GM19324 (cell line): ENCODE measurements around the gene BRD1.
"Not testable (repeated sequence)": the region's sequence is repeated elsewhere in the genome, so short reads cannot be mapped to it uniquely, and the experiment has no call there.

ENCODE experiments used
- ATAC-seq: cut with Tn5 transposase; IDR thresholded peaks from one replicate; pipeline ENCODE4 v1.9.1; 2021; ENCODE audit warnings: mild to moderate bottlenecking, moderate library complexity; ENCODE audit not compliant: unreplicated experiment, low FRiP score

The BRD1 gene

GRCh38 chr22:49785841-49786471 lies 41.7 kb downstream of the BRD1 start:
- no peak for ATAC-seq

- ATAC-seq, result no peak
Observed at GRCh38 chr22:49785046-49785521, 42.6 kb downstream of the BRD1 start.

GRCh38 chr22:49784630-49784971 lies 43.1 kb downstream of the BRD1 start:
- ATAC-seq, result no peak

GRCh38 chr22:49783926-49784629 lies 43.6 kb downstream of the BRD1 start:
- ATAC-seq, result no peak

- no peak for ATAC-seq
Observed at GRCh38 chr22:49783036-49783746, 44.5 kb downstream of the BRD1 start.

GRCh38 chr22:49781886-49782285 lies 45.8 kb downstream of the BRD1 start:
- ATAC-seq, result not testable (repeated sequence)

GRCh38 chr22:49781289-49781782 lies 46.3 kb downstream of the BRD1 start:
- ATAC-seq, result no peak

- ATAC-seq, result no peak
Observed at GRCh38 chr22:49780698-49781288, 46.9 kb downstream of the BRD1 start.

GRCh38 chr22:49779853-49780697 lies 47.6 kb downstream of the BRD1 start:
- ATAC-seq, result no peak

GRCh38 chr22:49779211-49779610 lies 48.5 kb downstream of the BRD1 start:
- ATAC-seq, result no peak

GRCh38 chr22:49777569-49778249 lies 50.0 kb downstream of the BRD1 start:
- ATAC-seq, result no peak

- ATAC-seq, result no peak
Observed at GRCh38 chr22:49776891-49777290, 50.8 kb downstream of the BRD1 start.

- no peak for ATAC-seq
Observed at GRCh38 chr22:49775867-49776511, 51.7 kb downstream of the BRD1 start.

- ATAC-seq, result no peak
Observed at GRCh38 chr22:49775191-49775866, 52.3 kb downstream of the BRD1 start.

- ATAC-seq, result no peak
Observed at GRCh38 chr22:49774499-49775151, 53.0 kb downstream of the BRD1 start.

GRCh38 chr22:49774046-49774445 lies 53.6 kb downstream of the BRD1 start:
- no peak for ATAC-seq

GRCh38 chr22:49773531-49773930 lies 54.1 kb downstream of the BRD1 start:
- ATAC-seq, result no peak

- no peak for ATAC-seq
Observed at GRCh38 chr22:49772692-49773091, 55.0 kb downstream of the BRD1 start.
